GM18868 (cell line): ENCODE results near the gene LRRN1.
"Not testable (repeated sequence)": the region's sequence is repeated elsewhere in the genome, so short reads cannot be mapped to it uniquely, and the experiment has no call there.

Source experiments
- ATAC-seq: cut with Tn5 transposase; IDR thresholded peaks from one replicate; pipeline ENCODE4 v1.9.1; 2021; ENCODE audit warnings: mild to moderate bottlenecking, moderate library complexity; ENCODE audit not compliant: unreplicated experiment

Gene LRRN1

DNA sequence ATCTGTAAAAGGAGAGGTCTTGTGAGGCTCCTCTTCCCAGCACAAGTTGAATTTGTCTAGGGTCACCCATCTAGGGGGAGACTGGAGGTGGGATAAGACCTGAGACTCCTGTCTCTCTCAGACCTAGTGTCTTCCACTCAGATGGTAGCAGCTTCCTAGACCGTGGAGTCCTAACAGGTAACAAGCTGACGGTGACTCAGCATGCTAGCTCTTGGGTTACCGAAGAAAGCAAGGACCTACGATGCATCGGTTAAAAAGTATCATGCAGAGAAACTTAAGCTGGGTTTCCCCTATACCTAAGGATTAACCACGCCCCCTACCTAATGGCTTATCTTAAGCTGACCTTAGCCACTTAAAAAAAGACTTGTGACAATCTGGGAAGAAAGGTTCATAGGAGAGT is 7.6 kb downstream of the LRRN1 start:
- no peak for ATAC-seq

DNA sequence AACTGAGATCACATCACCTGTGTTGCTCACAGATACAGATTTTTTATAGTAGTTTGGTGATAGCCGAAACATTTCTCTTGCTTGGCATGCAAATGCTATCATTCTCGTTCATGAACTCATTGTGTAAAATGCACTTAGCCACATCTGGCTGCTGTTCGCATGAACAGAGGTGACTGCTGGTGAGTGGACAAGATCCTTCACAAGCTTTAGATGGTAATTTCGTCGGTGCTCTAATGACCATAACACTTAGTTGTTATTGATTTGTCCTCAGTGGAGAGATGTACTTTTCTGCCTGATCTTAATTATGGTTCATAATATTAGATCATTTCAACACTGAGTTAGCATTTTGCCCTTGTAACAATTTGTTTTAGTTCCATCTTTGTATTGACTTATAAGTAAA is 13.8 kb downstream of the LRRN1 start:
- ATAC-seq, result no peak

DNA sequence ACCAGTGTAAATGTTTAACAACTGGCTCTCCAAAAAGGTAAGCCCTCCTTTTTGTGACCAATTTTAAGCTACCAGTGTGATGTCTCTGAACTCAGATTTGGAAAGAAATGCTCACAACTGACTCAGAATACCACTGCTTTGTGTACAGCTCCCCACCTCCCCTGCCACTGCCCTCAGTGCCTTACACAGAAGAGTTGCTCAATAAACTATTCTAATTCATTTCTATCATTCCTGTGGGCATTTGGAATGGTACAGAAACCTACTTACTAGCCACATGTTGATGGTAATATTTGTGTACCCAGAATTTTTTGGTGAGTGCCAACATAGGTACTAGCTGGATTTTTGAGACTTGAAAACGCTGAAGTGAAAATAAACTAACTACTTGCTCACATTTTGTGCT is 16.0 kb downstream of the LRRN1 start:
- no peak for ATAC-seq

DNA sequence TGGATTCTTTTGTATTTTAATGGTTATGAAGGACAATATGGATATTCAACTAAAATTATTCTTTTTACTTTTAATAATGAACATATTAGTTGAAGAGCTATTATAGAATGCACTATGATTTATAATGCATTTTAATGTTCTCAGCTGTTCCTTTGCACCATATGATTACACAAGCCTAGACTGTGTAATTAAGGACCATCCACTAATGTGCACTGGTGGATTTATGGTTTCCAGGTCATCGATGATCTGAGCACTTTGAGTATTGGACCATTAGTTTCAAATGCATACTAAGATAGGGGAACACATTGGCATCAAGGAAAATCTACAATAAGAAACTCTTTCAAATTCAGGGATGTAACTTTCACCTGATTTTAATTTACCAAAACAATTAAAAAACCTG is 16.8 kb downstream of the LRRN1 start:
- ATAC-seq, result no peak

DNA sequence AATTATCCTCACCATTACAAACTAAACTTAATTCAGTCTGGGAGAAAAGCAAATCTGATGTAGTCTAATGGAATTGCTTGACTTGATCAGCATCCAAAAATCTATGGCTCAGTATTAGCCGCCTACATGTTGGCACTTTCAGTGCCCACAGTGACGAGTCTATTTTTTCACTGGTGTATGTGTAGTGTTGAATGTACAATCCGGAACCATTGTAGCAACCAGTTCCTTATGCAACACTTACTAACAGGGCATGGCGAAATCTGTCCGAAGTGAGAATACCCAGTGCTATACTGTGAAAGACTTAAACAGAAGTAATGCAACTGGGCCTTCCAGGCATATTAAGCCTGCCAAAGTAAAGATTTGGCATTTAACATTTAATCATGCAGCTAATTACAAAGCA is 18.6 kb downstream of the LRRN1 start:
- ATAC-seq, result no peak

- no peak for ATAC-seq
These were observed 22.5 kb downstream of the LRRN1 start for GRCh38 chr3:3821777-3822176.

GRCh38 chr3:3825035-3825434 is 25.8 kb downstream of the LRRN1 start:
- ATAC-seq, result no peak

DNA sequence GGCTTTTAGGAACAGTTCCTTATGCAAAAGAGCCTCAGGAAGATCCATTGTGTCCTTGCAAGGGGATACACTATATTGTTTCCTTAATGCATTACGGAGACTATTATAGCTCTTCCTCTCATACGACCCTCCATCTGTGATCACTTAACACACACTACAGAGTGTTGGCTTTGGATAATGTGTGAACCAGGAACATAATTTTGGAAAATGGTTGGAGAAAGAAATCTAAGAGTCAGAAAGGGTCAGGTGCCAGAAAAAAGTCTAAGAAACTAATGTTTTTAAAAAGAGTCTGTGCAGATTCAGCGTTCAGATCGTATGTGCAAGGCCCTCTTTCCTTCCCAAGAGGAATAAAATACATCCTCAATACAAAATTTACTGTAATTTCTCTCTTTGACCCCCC is 27.3 kb downstream of the LRRN1 start:
- ATAC-seq, result no peak

GRCh38 chr3:3827111-3827510 is 27.9 kb downstream of the LRRN1 start:
- ATAC-seq, result no peak

- not testable (repeated sequence) for ATAC-seq
These were observed 29.2 kb downstream of the LRRN1 start for GRCh38 chr3:3828417-3828816.

DNA sequence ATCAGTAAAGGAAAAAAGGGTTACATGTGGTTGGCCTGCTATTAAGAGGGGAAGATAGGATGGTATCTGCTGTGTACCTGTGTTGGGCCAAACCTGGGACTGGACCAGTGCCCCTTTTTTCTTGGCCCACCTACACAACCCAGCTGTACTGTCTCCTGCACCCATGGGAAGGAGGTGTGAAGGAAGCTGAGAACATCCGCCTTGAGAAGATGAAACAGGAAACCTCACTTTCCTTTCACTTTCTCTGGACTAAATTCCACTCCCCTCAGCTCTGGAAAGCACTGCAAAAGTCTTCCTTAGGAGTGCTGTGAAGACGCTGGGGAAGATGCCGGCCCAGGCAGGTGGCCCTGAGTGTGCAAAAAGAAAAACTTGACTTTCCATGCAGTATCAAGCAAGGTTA is 37.6 kb downstream of the LRRN1 start:
- ATAC-seq, result no peak

DNA sequence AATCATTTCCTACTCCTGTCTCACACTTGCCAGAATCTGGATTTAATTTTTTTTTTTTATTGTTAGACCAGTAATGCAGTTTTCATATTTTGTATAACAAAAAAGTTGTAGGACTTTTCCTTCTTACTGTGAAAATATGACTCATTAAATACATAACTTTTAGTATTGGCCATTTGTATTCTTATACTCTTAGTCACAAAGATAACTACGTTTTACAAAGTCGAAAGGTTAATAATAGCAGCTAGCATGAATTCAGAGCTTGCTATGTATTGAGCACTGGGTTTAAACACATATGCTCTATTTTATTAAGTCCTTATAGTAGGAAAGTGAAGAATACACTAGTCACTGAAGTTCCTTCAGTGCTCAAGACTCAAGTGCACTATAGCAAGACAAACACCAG is 43.1 kb downstream of the LRRN1 start:
- no peak for ATAC-seq

GRCh38 chr3:3847994-3848922 is 49.0 kb downstream of the LRRN1 start:
- no peak for ATAC-seq

- ATAC-seq, result no peak
These were observed 49.7 kb downstream of the LRRN1 start for GRCh38 chr3:3848923-3849275.

GRCh38 chr3:3851621-3852323 is 52.5 kb downstream of the LRRN1 start:
- ATAC-seq, result peak; percentile 97

GRCh38 chr3:3853544-3853943 is 54.3 kb downstream of the LRRN1 start:
- ATAC-seq, result no peak

DNA sequence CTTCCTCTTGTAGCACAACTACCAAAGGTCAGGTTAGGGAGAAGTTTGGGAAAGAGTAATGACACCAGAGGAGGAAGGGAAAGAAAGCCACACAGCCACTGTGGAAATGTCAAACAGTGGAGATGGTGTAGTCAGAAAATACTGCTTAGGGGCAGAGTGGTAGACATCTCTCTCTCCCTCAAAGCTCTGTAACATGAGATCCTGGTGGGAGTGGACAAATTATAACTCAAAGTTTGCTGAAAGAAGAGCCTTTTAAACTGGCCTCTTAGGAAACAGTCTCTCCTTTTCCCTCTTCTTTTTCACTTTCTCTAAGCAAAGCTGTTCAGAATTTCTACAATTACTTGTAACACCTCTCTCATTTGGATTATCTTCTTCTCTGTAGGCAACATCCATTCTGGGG is 55.8 kb downstream of the LRRN1 start:
- ATAC-seq, result no peak

DNA sequence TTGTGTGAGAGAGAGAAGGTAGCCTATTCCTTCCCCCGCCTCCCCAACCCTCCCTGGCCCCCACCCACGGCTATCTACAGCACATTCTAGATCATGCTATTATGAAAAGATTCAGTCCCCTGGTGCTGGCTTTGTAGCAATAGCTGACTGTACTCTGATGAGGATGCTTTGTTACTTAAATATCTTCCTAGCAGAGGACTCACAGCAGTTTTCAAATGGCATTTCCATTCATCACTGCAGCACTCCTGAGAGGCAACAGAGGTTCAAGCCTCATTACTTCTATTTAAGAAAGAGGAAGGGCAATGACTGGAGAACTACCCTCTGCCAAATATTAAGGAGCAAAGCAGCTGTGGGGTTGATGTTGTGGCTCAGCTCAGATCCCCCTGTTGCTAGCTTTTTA is 61.0 kb downstream of the LRRN1 start:
- no peak for ATAC-seq

DNA sequence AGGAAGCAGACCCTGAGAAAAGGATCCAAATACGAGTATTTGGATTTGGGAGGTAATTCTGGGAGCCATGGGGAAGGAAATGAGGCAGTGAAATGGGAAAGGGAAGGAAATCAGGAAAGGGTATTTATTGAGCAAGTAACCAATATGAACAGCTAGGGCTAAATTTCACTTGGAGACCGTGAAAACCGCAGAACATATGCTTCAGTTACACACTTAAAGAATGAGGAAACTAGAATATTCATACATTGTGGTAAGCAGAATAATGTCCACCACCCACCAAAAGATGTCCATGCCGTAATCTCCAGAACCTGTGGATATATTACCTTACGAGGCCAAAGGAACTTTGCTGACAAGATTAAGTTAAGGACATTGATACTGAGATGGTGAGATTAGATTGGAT is 63.3 kb downstream of the LRRN1 start:
- ATAC-seq, result no peak

- ATAC-seq, result no peak
These were observed 76.3 kb downstream of the LRRN1 start for GRCh38 chr3:3875491-3875890.

DNA sequence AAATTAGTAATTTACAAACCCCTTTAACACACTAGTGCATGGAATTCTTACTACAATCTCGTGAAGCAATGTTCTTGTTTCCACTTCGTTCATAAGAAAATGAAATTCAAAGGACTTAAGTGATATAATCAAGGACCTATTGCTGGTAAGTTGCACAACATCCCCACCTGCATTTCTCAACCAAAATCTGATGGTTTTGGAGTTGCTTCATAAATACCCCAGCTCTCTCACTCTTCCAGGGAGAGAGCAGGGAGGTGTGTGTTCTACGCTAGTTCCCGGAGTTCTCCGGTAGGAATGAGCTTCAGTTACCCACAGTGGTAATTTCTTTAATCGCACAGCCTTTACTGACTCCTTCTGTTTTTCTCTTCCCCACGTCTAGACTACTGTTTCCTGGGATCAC is 81.8 kb downstream of the LRRN1 start:
- ATAC-seq, result no peak

DNA sequence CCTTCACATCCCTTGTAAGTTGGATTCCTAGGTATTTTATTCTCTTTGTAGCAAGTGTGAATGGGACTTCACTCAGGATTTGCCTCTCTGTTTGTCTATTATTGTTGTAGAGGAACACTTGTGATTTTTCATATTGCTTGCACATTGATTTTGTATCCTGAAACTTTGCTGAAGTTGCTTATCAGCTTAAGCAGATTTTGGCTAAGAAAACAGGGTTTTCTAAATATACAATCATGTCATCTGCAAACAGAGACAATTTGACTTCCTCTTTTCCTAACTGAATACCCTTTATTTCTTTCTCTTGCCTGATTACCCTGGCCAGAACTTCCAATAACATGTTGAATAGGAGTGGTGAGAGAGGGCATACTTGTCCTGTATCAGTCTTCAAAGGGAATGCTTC is 88.1 kb downstream of the LRRN1 start:
- ATAC-seq, result not testable (repeated sequence)
